RKO (cell line): Measurements from ENCODE around the gene KCNH6.

ENCODE experiments used
- DNase-seq: peaks from one replicate; pipeline ENCODE4 v3.0.0-alpha.2; 2016; ENCODE audit warnings: low spot score

KCNH6 gene

GRCh38 chr17:63486317-63487013 is 36.7 kb upstream of the KCNH6 start:
- no peak for DNase-seq

- DNase-seq, result no peak
Measured at GRCh38 chr17:63487014-63487339, 36.2 kb upstream of the KCNH6 start.

GRCh38 chr17:63488851-63489250 is 34.3 kb upstream of the KCNH6 start:
- no peak for DNase-seq

- no peak for DNase-seq
Measured at GRCh38 chr17:63489291-63489690, 33.9 kb upstream of the KCNH6 start.

GRCh38 chr17:63490329-63490728 is 32.8 kb upstream of the KCNH6 start:
- no peak for DNase-seq

- DNase-seq, result no peak
Measured at GRCh38 chr17:63490858-63491400, 32.2 kb upstream of the KCNH6 start.

- DNase-seq, result no peak
Measured at GRCh38 chr17:63491413-63491812, 31.7 kb upstream of the KCNH6 start.

- DNase-seq, result no peak
Measured at GRCh38 chr17:63491977-63492618, 31.1 kb upstream of the KCNH6 start.

- no peak for DNase-seq
Measured at GRCh38 chr17:63492940-63493339, 30.2 kb upstream of the KCNH6 start.

GRCh38 chr17:63493411-63493810 is 29.7 kb upstream of the KCNH6 start:
- DNase-seq, result no peak

- no peak for DNase-seq
Measured at GRCh38 chr17:63494300-63494928, 28.7 kb upstream of the KCNH6 start.

GRCh38 chr17:63495491-63495890 is 27.7 kb upstream of the KCNH6 start:
- no peak for DNase-seq

- DNase-seq, result no peak
Measured at GRCh38 chr17:63496177-63496576, 27.0 kb upstream of the KCNH6 start.

- no peak for DNase-seq
Measured at GRCh38 chr17:63496663-63497400, 26.3 kb upstream of the KCNH6 start.

- DNase-seq, result no peak
Measured at GRCh38 chr17:63497708-63498483, 25.3 kb upstream of the KCNH6 start.

GRCh38 chr17:63498626-63499195 is 24.4 kb upstream of the KCNH6 start:
- DNase-seq, result no peak

GRCh38 chr17:63500543-63501390 is 22.4 kb upstream of the KCNH6 start:
- DNase-seq, result no peak

GRCh38 chr17:63503341-63503705 is 19.8 kb upstream of the KCNH6 start:
- no peak for DNase-seq

GRCh38 chr17:63504261-63504660 is 18.9 kb upstream of the KCNH6 start:
- DNase-seq, result no peak

- DNase-seq, result no peak
Measured at GRCh38 chr17:63505341-63505740, 17.8 kb upstream of the KCNH6 start.

- no peak for DNase-seq
Measured at GRCh38 chr17:63506627-63507026, 16.5 kb upstream of the KCNH6 start.
